Measurements from ENCODE around the gene OR5M8.

Gene OR5M8

GRCh38 chr11:56491270-56491669, at the start of gene OR5M8:
TSS of gene OR5M8 (minus strand) at chr11:56491370. CDS start at chr11:56491370, 0 bp downstream.
- no peak for DNase-seq

GRCh38 chr11:56533054-56533740, 42.0 kb upstream of the OR5M8 start:
- DNase-seq, result no peak

- DNase-seq, result no peak
Measured at GRCh38 chr11:56531856-56532255, 40.7 kb upstream of the OR5M8 start.

- no peak for DNase-seq
Measured at GRCh38 chr11:56522008-56522407, 30.8 kb upstream of the OR5M8 start.

GRCh38 chr11:56513280-56513679, 22.1 kb upstream of the OR5M8 start:
- DNase-seq, result no peak

GRCh38 chr11:56509439-56509838, 18.3 kb upstream of the OR5M8 start:
- DNase-seq, result no peak

- no peak for DNase-seq
Measured at GRCh38 chr11:56497010-56497409, 5.8 kb upstream of the OR5M8 start.

GRCh38 chr11:56495117-56495516, 3.9 kb upstream of the OR5M8 start:
- no peak for DNase-seq

- DNase-seq, result no peak
Measured at GRCh38 chr11:56486801-56487200, 4.4 kb downstream of the OR5M8 start.

- DNase-seq, result no peak
Measured at GRCh38 chr11:56474729-56475235, 16.4 kb downstream of the OR5M8 start.

- no peak for DNase-seq
Measured at GRCh38 chr11:56473252-56473651, 17.9 kb downstream of the OR5M8 start, which contains the start of gene OR5M3. TSS of gene OR5M3 (minus strand) at chr11:56473352. CDS start at chr11:56470497, 2,855 bp downstream.

- DNase-seq, result no peak
Measured at GRCh38 chr11:56457076-56457475, 34.1 kb downstream of the OR5M8 start.

- no peak for DNase-seq
Measured at GRCh38 chr11:56453521-56453920, 37.6 kb downstream of the OR5M8 start.

All from islet precursor cell (in vitro differentiated cells).